Keratinocyte (primary cell): ENCODE data around the gene FBXL13. TPM values are rescaled to one million over a fixed set of nuclear protein-coding genes. Genes with fewer than 3 reads are reported as not detected.

ENCODE experiments used
- DNase-seq: peaks from one replicate; pipeline ENCODE4 v3.0.0-alpha.2; 2011; ENCODE audit warnings: low read depth, missing footprints, low spot score
- FAIRE-seq: peaks from 2 replicates; lab custom pipeline; 2011; peaks lifted over from hg19 to GRCh38; lab: Jason Lieb, UNC
- H2AFZ ChIP-seq: 2 replicates; pipeline ENCODE4 v1.6.0; 2012; ENCODE audit warnings: low read length, control low read depth, inconsistent platforms; ENCODE audit not compliant: control insufficient read depth
- H3K27ac ChIP-seq: 2 replicates; pipeline ENCODE4 v1.5.1; 2011; ENCODE audit warnings: low read length; ENCODE audit not compliant: control insufficient read depth, insufficient read depth
- H3K27me3 ChIP-seq: 3 replicates; pipeline ENCODE4 v1.6.0; 2011; ENCODE audit warnings: low read length; ENCODE audit not compliant: control insufficient read depth, insufficient read depth; ENCODE audit errors: extremely low read depth
- H3K36me3 ChIP-seq, 2 experiments: 2 replicates in 1 of 2; 3 replicates in 1 of 2; pipeline ENCODE4 v1.5.1; 2011; ENCODE audit warnings: low read length in 2 of 2, mild to moderate bottlenecking in 1 of 2; ENCODE audit not compliant: control insufficient read depth in 2 of 2, insufficient read depth in 2 of 2; ENCODE audit errors: extremely low read depth in 1 of 2
- H3K4me1 ChIP-seq: 3 replicates; pipeline ENCODE4 v1.5.1; 2011; ENCODE audit warnings: low read length; ENCODE audit not compliant: control insufficient read depth, insufficient read depth; ENCODE audit errors: extremely low read depth
- H3K4me2 ChIP-seq: 3 replicates; pipeline ENCODE4 v1.6.0; 2011; ENCODE audit warnings: low read depth, low read length; ENCODE audit not compliant: control insufficient read depth, insufficient read depth; ENCODE audit errors: extremely low read depth
- H3K4me3 ChIP-seq, 3 experiments: fragments of 200-600 bp in 1 of 3; sonication (generic) in 1 of 3; 2 replicates in 2 of 3; 3 replicates in 1 of 3; pipeline ENCODE4 v1.5.1; 2011 to 2016; ENCODE audit warnings: low read length in 3 of 3, mild to moderate bottlenecking in 3 of 3, control low read depth in 2 of 3, inconsistent platforms in 1 of 3, low read depth in 1 of 3, mixed read lengths in 1 of 3, mixed run types in 1 of 3, moderate library complexity in 1 of 3; ENCODE audit not compliant: control insufficient read depth in 2 of 3, insufficient read depth in 2 of 3; ENCODE audit errors: extremely low read depth in 1 of 3
- H3K79me2 ChIP-seq: 2 replicates; pipeline ENCODE4 v1.6.0; 2012; ENCODE audit warnings: low read length; ENCODE audit not compliant: control insufficient read depth, insufficient read depth
- H3K9ac ChIP-seq: 3 replicates; pipeline ENCODE4 v1.6.0; 2011; ENCODE audit warnings: low read length; ENCODE audit not compliant: control insufficient read depth, insufficient read depth; ENCODE audit errors: extremely low read depth
- H3K9me1 ChIP-seq: 3 replicates; pipeline ENCODE4 v1.6.0; 2011; ENCODE audit warnings: low read length; ENCODE audit not compliant: control insufficient read depth, insufficient read depth; ENCODE audit errors: extremely low read depth
- H3K9me3 ChIP-seq: 2 replicates; pipeline ENCODE4 v1.5.1; 2012; ENCODE audit warnings: low read depth, low read length; ENCODE audit not compliant: control insufficient read depth
- H4K20me1 ChIP-seq: 3 replicates; pipeline ENCODE4 v1.6.0; 2011; ENCODE audit warnings: low read length; ENCODE audit not compliant: control insufficient read depth, insufficient read depth; ENCODE audit errors: extremely low read depth
- CTCF ChIP-seq, 3 experiments: IDR thresholded peaks in 1 of 3; conservative IDR thresholded peaks in 1 of 3; optimal IDR thresholded peaks in 1 of 3; 2 replicates in 2 of 3; 3 replicates in 1 of 3; pipeline versions ENCODE3 to v1.5.1; 2011; ENCODE audit warnings: low read length in 3 of 3, mild to moderate bottlenecking in 3 of 3, moderate library complexity in 2 of 3, control low read depth in 1 of 3, inconsistent platforms in 1 of 3; ENCODE audit not compliant: insufficient read depth in 2 of 3; ENCODE audit errors: extremely low read depth in 1 of 3
- EZH2 ChIP-seq: IDR thresholded peaks from one replicate; pipeline ENCODE4 v1.6.1; 2012; ENCODE audit warnings: inconsistent platforms, mild to moderate bottlenecking, low read length, moderate library complexity
- dilution Hi-C: fragments of 300-500 bp; cut with MboI; formaldehyde crosslinking; loops from one replicate; pipeline ENCODE4 v1.7.0; 2020; ENCODE audit warnings: low sequenced_read_pairs; ENCODE audit not compliant: extremely low pct_ligation_motif_present
- polyA plus RNA-seq, 5 experiments: library from polyadenylated mRNA; depleted of rRNA in 3 of 5; stranded (reverse) in 3 of 5; stranded (forward) in 1 of 5; unstranded in 1 of 5; fragments of >200 nt; gene quantifications; 1 replicate in 1 of 5; 2 replicates in 3 of 5; 3 replicates in 1 of 5; pipeline versions ENCODE4 v1.2.1 to v1.2.3, GENCODE V29; 2011 to 2012; ENCODE audit warnings: missing spikeins in 2 of 5, low read depth in 1 of 5, low replicate concordance in 1 of 5

Gene FBXL13
- polyA plus RNA-seq, 1 donor (not counting 4 experiments of a cell fraction or from before 2014, with no cell fraction given) = 0.20 TPM

GRCh38 chr7:103082497-103082896, 7.9 kb upstream of the FBXL13 start:
- no peak overlapping the region for H3K9ac ChIP-seq
- no peak overlapping the region for H3K27ac ChIP-seq
- no peaks in the 10 kb centered on the region for H3K4me1 ChIP-seq
- dilution Hi-C loops = no loop called here
- FAIRE-seq (no peak), DNase-seq (no peak)
- H3K4me3 ChIP-seq = no peak overlapping the region
- H4K20me1 ChIP-seq = no peaks in the 10 kb centered on the region
- H3K27me3 ChIP-seq = no peaks in the 10 kb centered on the region
- H3K9me1 ChIP-seq = no peaks in the 10 kb centered on the region
- no peak overlapping the region for H2AFZ ChIP-seq
- no peaks in the 10 kb centered on the region for H3K9me3 ChIP-seq
- H3K79me2 ChIP-seq = peaks cover 18% of the 10 kb centered on the region
- TF ChIP-seq CTCF (optimal IDR thresholded peaks at IDR 0.05 in 1 of 3, IDR thresholded peaks at IDR 0.05 in 1 of 3, conservative IDR thresholded peaks at IDR 0.05 in 1 of 3; ENCODE audit: extremely low read depth in 1 of 3, insufficient read depth in 2 of 3, low read length in 3 of 3) = no peak
- no peak for TF ChIP-seq EZH2
- peaks cover 0 to 15% of the 10 kb centered on the region in 2 experiments for H3K36me3 ChIP-seq
- H3K4me2 ChIP-seq = no peak overlapping the region

- no peaks in the 10 kb centered on the region for H3K27me3 ChIP-seq
- H3K36me3 ChIP-seq = peaks cover 0 to 12% of the 10 kb centered on the region in 2 experiments
- no peak overlapping the region for H3K4me2 ChIP-seq
- H3K4me3 ChIP-seq = no peak overlapping the region
- no peak for FAIRE-seq
- H3K9me1 ChIP-seq = peaks cover 3% of the 10 kb centered on the region
- no peak overlapping the region for H3K27ac ChIP-seq
- H2AFZ ChIP-seq = no peak overlapping the region
- peaks cover 31% of the 10 kb centered on the region for H3K79me2 ChIP-seq
- H3K4me1 ChIP-seq = peaks cover 4% of the 10 kb centered on the region
- H4K20me1 ChIP-seq = no peaks in the 10 kb centered on the region
- H3K9ac ChIP-seq = no peak overlapping the region
- DNase-seq = no peak
- TF ChIP-seq EZH2 (no peak), CTCF (optimal IDR thresholded peaks at IDR 0.05 in 1 of 3, IDR thresholded peaks at IDR 0.05 in 1 of 3, conservative IDR thresholded peaks at IDR 0.05 in 1 of 3; ENCODE audit: extremely low read depth in 1 of 3, insufficient read depth in 2 of 3, low read length in 3 of 3) (no peak)
- dilution Hi-C loops = no loop called here
- H3K9me3 ChIP-seq = no peaks in the 10 kb centered on the region
These were observed 6.3 kb upstream of the FBXL13 start for GRCh38 chr7:103080923-103081322.
